Common myeloid progenitor, CD34-positive (primary cell): Measurements from ENCODE around the gene EPHA6.

Experiments
- CTCF ChIA-PET: fragments of 350-600 bp; sonication (Branson Sonifier 250); formaldehyde crosslinking; loops from one replicate; lab custom pipeline; 2021; ENCODE audit warnings: antibody characterized with exemption; lab: Charles Lee
- POLR2A ChIA-PET: fragments of 350-600 bp; sonication (Branson Sonifier 250); formaldehyde crosslinking; loops from one replicate; lab custom pipeline; 2021; ENCODE audit warnings: antibody characterized with exemption; lab: Charles Lee
- DNase-seq, 3 donors: peaks; one replicate each; pipeline versions ENCODE4 v3.0.0 to v3.0.0-alpha.2; 2013
- H3K27ac ChIP-seq, 2 experiments: 1 replicate in 1 of 2; 2 replicates in 1 of 2; pipeline ENCODE4 v1.7.0; 2013; ENCODE audit warnings: inconsistent platforms in 2 of 2, low read length in 2 of 2, mild to moderate bottlenecking in 2 of 2, low read depth in 1 of 2, moderate library complexity in 1 of 2; ENCODE audit not compliant: severe bottlenecking in 2 of 2, insufficient read depth in 1 of 2, poor library complexity in 1 of 2
- H3K27me3 ChIP-seq, 5 experiments: replicated peaks in 2 of 5; 1 replicate in 3 of 5; 2 replicates in 2 of 5; pipeline versions ENCODE4 v1.6.1 to v1.7.0; 2013; ENCODE audit warnings: low read length in 4 of 5, mild to moderate bottlenecking in 2 of 5, moderate library complexity in 2 of 5, inconsistent platforms in 1 of 5; ENCODE audit not compliant: insufficient read depth in 5 of 5, control insufficient read depth in 4 of 5
- H3K36me3 ChIP-seq, 4 experiments: 1 replicate in 2 of 4; 2 replicates in 2 of 4; pipeline versions ENCODE4 v1.6.1 to v1.7.0; 2013; ENCODE audit warnings: low read length in 3 of 4, control low read depth in 1 of 4, mild to moderate bottlenecking in 1 of 4; ENCODE audit not compliant: control insufficient read depth in 4 of 4, insufficient read depth in 4 of 4
- H3K4me1 ChIP-seq, 4 experiments: 1 replicate in 3 of 4; 2 replicates in 1 of 4; pipeline versions ENCODE4 v1.6.1 to v1.7.1; 2013; ENCODE audit warnings: low read length in 3 of 4, mild to moderate bottlenecking in 3 of 4, control low read depth in 1 of 4, inconsistent platforms in 1 of 4, moderate library complexity in 1 of 4; ENCODE audit not compliant: control insufficient read depth in 4 of 4, insufficient read depth in 4 of 4; ENCODE audit errors: control extremely low read depth in 1 of 4
- H3K4me3 ChIP-seq, 7 experiments: 1 replicate in 4 of 7; 2 replicates in 3 of 7; pipeline versions ENCODE4 v1.5.1 to v1.7.0; 2013; ENCODE audit warnings: mild to moderate bottlenecking in 7 of 7, low read length in 6 of 7, moderate library complexity in 6 of 7, inconsistent platforms in 2 of 7, low read depth in 2 of 7, control low read depth in 1 of 7; ENCODE audit not compliant: insufficient read depth in 4 of 7, control insufficient read depth in 1 of 7; ENCODE audit errors: extremely low read depth in 1 of 7
- H3K9me3 ChIP-seq, 5 experiments: 1 replicate in 4 of 5; 2 replicates in 1 of 5; pipeline versions ENCODE4 v1.6.1 to v1.7.1; 2013; ENCODE audit warnings: low read length in 4 of 5, mild to moderate bottlenecking in 2 of 5, inconsistent platforms in 1 of 5, low read depth in 1 of 5, moderate library complexity in 1 of 5; ENCODE audit not compliant: control insufficient read depth in 4 of 5, insufficient read depth in 2 of 5; ENCODE audit errors: control extremely low read depth in 1 of 5
- WGBS: methylation state at CpG from one replicate; pipeline ENCODE4 v1.1.5; 2013; ENCODE audit not compliant: insufficient coverage; 5-methylcytosine and 5-hydroxymethylcytosine counted together

EPHA6 gene

DNA sequence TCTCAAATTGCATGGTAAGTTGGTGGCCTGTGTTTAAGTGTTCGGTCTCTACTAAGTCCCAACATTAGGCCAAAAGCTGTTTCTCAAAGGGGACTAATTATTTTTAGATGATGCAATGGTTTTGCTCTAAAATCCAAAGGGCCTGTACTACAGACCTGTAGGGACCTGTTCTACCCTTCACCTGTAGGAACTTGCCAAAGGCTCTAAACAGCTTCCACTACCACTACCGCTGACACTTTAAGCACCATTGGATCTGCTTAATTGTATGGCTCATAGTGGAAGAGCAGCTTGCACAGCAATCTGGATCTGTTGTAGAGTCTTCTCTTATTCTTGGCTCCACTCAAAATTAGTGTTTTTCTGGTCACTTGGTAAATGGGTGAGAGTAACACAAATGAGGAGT, 346.8 kb downstream of the EPHA6 start:
- Histone ChIP-seq H3K4me1 (no peaks in the 10 kb centered on the region), H3K27me3 (no peaks in the 10 kb centered on the region), H3K36me3 (no peaks in the 10 kb centered on the region), H3K9me3 (no peaks in the 10 kb centered on the region), H3K27ac (no peak overlapping the region), H3K4me3 (no peak overlapping the region)
- ChIA-PET CTCF (no interaction called here), POLR2A (no interaction called here)
- no peak for DNase-seq
- 65% methylated on average over 2 of the region's 2 CpGs for WGBS

DNA sequence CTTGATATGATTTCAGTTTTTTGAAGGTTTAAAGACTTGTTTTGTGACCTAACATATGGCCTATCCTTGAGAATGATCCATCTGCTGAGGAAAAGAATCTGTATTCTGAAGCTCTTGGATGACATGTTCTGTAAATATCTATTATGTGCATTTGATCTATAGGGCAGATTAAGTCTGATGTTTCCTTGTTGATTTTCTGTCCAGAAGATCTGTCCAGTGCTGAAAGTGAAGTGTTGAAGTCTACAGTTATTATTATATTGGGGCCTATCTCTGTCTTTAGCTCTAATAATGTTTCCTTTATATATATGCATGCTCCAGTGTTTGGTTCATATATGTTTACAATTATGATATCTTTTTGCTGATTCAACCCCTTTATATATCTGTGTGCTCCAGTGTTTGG, 362.8 kb downstream of the EPHA6 start:
- no peak overlapping the region for H3K27ac ChIP-seq
- peaks cover 0 to 15% (median 2%) of the 10 kb centered on the region in 5 experiments for H3K9me3 ChIP-seq
- no peaks in the 10 kb centered on the region for H3K36me3 ChIP-seq
- no peak overlapping the region for H3K4me3 ChIP-seq
- no peak for DNase-seq
- H3K4me1 ChIP-seq: no peaks in the 10 kb centered on the region
- ChIA-PET POLR2A (no interaction called here), CTCF (no interaction called here)
- H3K27me3 ChIP-seq: no peaks in the 10 kb centered on the region

DNA sequence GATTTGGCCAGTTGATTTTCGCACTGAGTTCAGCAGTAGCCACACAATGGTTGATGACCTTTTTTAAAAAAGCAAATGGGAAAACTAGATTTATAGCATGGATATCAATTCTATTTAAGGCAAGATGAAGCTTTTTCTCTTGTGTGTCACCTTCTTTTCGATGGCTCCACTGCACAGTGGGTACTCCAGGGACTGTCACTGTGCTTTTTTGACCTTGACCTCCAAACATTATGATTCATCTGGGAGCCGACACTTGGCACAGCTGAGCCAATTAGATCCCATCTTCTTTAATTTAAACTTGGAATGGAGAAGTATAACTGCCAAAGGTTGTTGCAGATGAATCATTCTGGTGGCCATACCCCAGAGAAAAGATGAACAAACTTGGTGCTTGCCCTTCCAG, 367.3 kb downstream of the EPHA6 start:
- POLR2A ChIA-PET: no interaction called here

DNA sequence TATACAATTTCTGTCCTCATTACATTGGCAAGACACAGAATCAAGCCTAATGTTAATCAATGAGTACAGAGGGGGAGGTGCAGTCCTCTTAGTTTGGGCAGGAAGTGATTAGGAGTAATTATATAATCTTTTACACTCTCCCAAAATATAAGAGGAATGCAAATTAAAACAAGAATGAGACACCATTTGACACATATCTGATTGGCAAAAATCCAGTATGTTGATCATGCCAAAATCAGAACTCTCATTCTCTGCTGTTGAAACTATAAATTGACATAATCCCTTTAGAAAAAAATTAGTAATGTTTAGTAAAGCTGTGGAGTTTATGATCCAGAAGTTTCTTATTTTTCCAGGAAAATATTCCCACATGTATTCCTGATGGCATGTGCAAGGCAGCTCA, 373.4 kb downstream of the EPHA6 start:
- no peaks in the 10 kb centered on the region for H3K36me3 ChIP-seq
- no peak for DNase-seq
- POLR2A ChIA-PET: no interaction called here
- H3K27me3 ChIP-seq: no peaks in the 10 kb centered on the region
- H3K4me1 ChIP-seq: no peaks in the 10 kb centered on the region
- no peak overlapping the region for H3K27ac ChIP-seq
- CTCF ChIA-PET: no interaction called here
- H3K4me3 ChIP-seq: no peak overlapping the region
- peaks cover 0 to 1% (median 0%) of the 10 kb centered on the region in 5 experiments for H3K9me3 ChIP-seq

More for the DNA sequence above, 367.3 kb downstream of the EPHA6 start:
- Histone ChIP-seq H3K27me3 (no peaks in the 10 kb centered on the region), H3K27ac (no peak overlapping the region), H3K9me3 (peaks cover 0 to 15% (median 2%) of the 10 kb centered on the region in 5 experiments), H3K36me3 (no peaks in the 10 kb centered on the region), H3K4me3 (no peak overlapping the region), H3K4me1 (no peaks in the 10 kb centered on the region)
- CTCF ChIA-PET: no interaction called here
- 100% methylated on average over 1 of the region's 3 CpGs for WGBS
- DNase-seq: no peak

DNA sequence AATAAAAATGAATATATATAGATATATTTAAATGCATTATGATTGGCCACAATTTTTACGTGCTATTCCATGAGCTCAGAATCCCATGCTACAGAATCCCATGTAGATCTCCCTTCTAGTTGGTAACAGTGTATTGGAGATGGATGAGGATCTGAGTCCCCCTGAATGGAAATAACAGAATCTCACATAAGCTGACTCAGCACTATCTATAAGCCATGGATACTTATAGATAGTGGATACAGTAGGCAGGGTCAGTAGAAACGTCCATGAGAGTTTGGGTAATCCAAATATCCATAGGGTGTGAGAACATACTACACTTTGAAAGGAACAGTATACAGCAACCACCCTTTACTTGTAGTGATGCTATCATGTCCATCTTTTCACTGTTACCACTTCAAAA, 375.4 kb downstream of the EPHA6 start:
- WGBS: 63% methylated on average over 1 of the region's 2 CpGs
- ChIA-PET POLR2A (no interaction called here), CTCF (no interaction called here)
- H3K36me3 ChIP-seq: no peaks in the 10 kb centered on the region
- no peak overlapping the region for H3K27ac ChIP-seq
- H3K4me1 ChIP-seq: no peaks in the 10 kb centered on the region
- H3K9me3 ChIP-seq: peaks cover 0 to 1% (median 0%) of the 10 kb centered on the region in 5 experiments
- H3K4me3 ChIP-seq: no peak overlapping the region
- DNase-seq: no peak
- H3K27me3 ChIP-seq: no peaks in the 10 kb centered on the region

DNA sequence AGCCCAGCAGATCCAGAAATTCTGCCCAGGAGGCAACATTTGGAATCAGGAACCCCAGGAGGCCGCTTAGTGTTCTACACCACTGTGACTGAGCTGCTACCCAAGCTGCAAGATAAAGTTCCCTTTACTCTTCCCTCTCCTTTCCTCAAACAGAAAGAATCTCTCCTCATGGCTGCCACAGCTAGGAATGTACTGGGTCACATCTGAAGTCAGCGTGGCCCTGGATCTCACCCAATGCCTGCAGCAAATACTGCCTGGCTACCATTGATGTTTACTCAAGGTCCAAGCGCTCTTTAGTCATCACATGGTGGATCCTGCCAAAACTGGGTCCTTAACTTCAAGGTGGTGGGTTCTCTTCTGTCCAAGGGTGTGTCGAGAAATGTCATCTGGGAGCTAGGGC, 382.7 kb downstream of the EPHA6 start:
- Histone ChIP-seq H3K36me3 (no peaks in the 10 kb centered on the region), H3K27me3 (no peaks in the 10 kb centered on the region), H3K4me1 (no peaks in the 10 kb centered on the region), H3K27ac (no peak overlapping the region), H3K9me3 (peaks cover 0 to 4% (median 0%) of the 10 kb centered on the region in 5 experiments), H3K4me3 (no peak overlapping the region)
- ChIA-PET CTCF (no interaction called here), POLR2A (no interaction called here)
- 82% methylated on average over 4 of the region's 4 CpGs for WGBS
- DNase-seq: no peak

DNA sequence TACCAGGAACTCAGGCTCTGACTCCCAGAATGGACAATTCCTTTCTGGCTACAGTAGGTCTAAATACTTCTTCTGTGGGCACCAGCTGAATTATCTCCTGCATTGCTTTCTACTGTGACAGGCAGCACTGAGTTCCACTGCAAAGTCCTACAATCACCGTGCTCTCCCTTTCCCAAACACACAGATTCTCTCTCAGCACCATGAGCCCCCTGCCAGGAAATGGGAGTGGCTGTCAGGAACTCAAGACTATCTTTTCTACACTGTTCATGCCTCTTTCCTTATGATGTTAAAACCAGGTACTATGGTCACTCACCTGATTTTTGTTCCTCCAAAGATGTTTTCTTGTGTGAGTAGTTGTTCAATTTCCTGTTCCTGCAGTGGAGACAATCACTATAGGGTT, 383.4 kb downstream of the EPHA6 start:
- CTCF ChIA-PET: no interaction called here
- DNase-seq: no peak
- no peak overlapping the region for H3K4me3 ChIP-seq
- peaks cover 0 to 4% (median 0%) of the 10 kb centered on the region in 5 experiments for H3K9me3 ChIP-seq
- POLR2A ChIA-PET: no interaction called here
- WGBS: 80% methylated on average over 1 of the region's 1 CpG
- no peaks in the 10 kb centered on the region for H3K36me3 ChIP-seq
- H3K27ac ChIP-seq: no peak overlapping the region
- H3K27me3 ChIP-seq: no peaks in the 10 kb centered on the region
- H3K4me1 ChIP-seq: no peaks in the 10 kb centered on the region
